GM21390 (cell line): ENCODE data around the gene C4orf46.
"Not testable (repeated sequence)": the region's sequence is repeated elsewhere in the genome, so short reads cannot be mapped to it uniquely, and the experiment has no call there.

Experiments used
- ATAC-seq: cut with Tn5 transposase; IDR thresholded peaks from one replicate; pipeline ENCODE4 v1.9.1; 2021; ENCODE audit not compliant: unreplicated experiment

The C4orf46 gene

GRCh38 chr4:158671665-158671914 lies at the start of gene C4orf46:
Gene C4orf46 (minus strand): TSS chr4:158671887. CDS start chr4:158671801, 86 bp downstream.
- ATAC-seq = no peak

GRCh38 chr4:158715802-158716201 lies 44.1 kb upstream of the C4orf46 start:
- ATAC-seq = no peak

GRCh38 chr4:158714937-158715336 lies 43.2 kb upstream of the C4orf46 start:
- no peak for ATAC-seq

GRCh38 chr4:158712622-158713021 lies 40.9 kb upstream of the C4orf46 start:
- ATAC-seq = not testable (repeated sequence)

GRCh38 chr4:158710814-158711213 lies 39.1 kb upstream of the C4orf46 start:
- ATAC-seq = no peak

- no peak for ATAC-seq
These were observed 32.6 kb upstream of the C4orf46 start for GRCh38 chr4:158704274-158704673.

- no peak for ATAC-seq
These were observed 17.1 kb upstream of the C4orf46 start for GRCh38 chr4:158688813-158689212.

- ATAC-seq = no peak
These were observed 10.4 kb upstream of the C4orf46 start for GRCh38 chr4:158682066-158682465.

- no peak for ATAC-seq
These were observed 9.9 kb upstream of the C4orf46 start for GRCh38 chr4:158681629-158682028.

GRCh38 chr4:158678767-158679166 lies 7.1 kb upstream of the C4orf46 start:
- ATAC-seq = no peak

- no peak for ATAC-seq
These were observed 4.4 kb upstream of the C4orf46 start for GRCh38 chr4:158676076-158676475.

GRCh38 chr4:158673633-158674032 lies 1.9 kb upstream of the C4orf46 start:
- ATAC-seq = no peak

GRCh38 chr4:158671915-158672806 lies 474 bp upstream of the C4orf46 start, which contains the start of gene ETFDH:
Gene ETFDH (plus strand): TSS chr4:158672296. CDS start chr4:158672457, 161 bp downstream.
- peak; percentile 84 for ATAC-seq

- peak; percentile 31 for ATAC-seq
These were observed 567 bp downstream of the C4orf46 start for GRCh38 chr4:158670975-158671664.

GRCh38 chr4:158669310-158669709 lies 2.4 kb downstream of the C4orf46 start:
- no peak for ATAC-seq

GRCh38 chr4:158667651-158668198 lies 4.0 kb downstream of the C4orf46 start:
- ATAC-seq = no peak

- no peak for ATAC-seq
These were observed 4.8 kb downstream of the C4orf46 start for GRCh38 chr4:158666892-158667291.

- no peak for ATAC-seq
These were observed 6.9 kb downstream of the C4orf46 start for GRCh38 chr4:158664806-158665205.

- not testable (repeated sequence) for ATAC-seq
These were observed 7.7 kb downstream of the C4orf46 start for GRCh38 chr4:158663707-158664625.

GRCh38 chr4:158663255-158663654 lies 8.4 kb downstream of the C4orf46 start:
- not testable (repeated sequence) for ATAC-seq

- ATAC-seq = no peak
These were observed 14.4 kb downstream of the C4orf46 start for GRCh38 chr4:158657291-158657690.
